Fibroblast of mammary gland (primary cell): ENCODE measurements around the gene SHROOM1.

Experiments used
- DNase-seq: peaks from one replicate; pipeline ENCODE4 v3.0.0-alpha.2; 2010; ENCODE audit warnings: low read depth
- H3K4me3 ChIP-seq: 2 replicates; pipeline ENCODE4 v1.5.1; 2011; ENCODE audit warnings: low read depth, mild to moderate bottlenecking, low read length, moderate library complexity; ENCODE audit not compliant: control insufficient read depth
- CTCF ChIP-seq: conservative IDR thresholded peaks from 2 replicates; pipeline ENCODE4 v1.5.1; 2011; ENCODE audit warnings: low read depth, low read length, inconsistent platforms; ENCODE audit not compliant: control insufficient read depth, insufficient read depth

SHROOM1 gene

GRCh38 chr5:132873119-132873929, 42.9 kb upstream of the SHROOM1 start, which contains the start of gene LEAP2:
LEAP2 (plus strand) TSS chr5:132873668; CDS start chr5:132873695, 27 bp downstream.
- H3K4me3 ChIP-seq = no peak within 1 kb of the TSS
- TF ChIP-seq CTCF = no peak
- no peak for DNase-seq

GRCh38 chr5:132872788-132873118, 42.3 kb upstream of the SHROOM1 start:
- H3K4me3 ChIP-seq = no peak overlapping the region
- DNase-seq = no peak
- no peak for TF ChIP-seq CTCF

- no peak for TF ChIP-seq CTCF
- no peak for DNase-seq
- H3K4me3 ChIP-seq = no peak overlapping the region
Measured at GRCh38 chr5:132871459-132872284, 41.2 kb upstream of the SHROOM1 start.

GRCh38 chr5:132870801-132871200, 40.4 kb upstream of the SHROOM1 start:
- DNase-seq = no peak
- H3K4me3 ChIP-seq = no peak overlapping the region
- no peak for TF ChIP-seq CTCF

- no peak for TF ChIP-seq CTCF
- DNase-seq = no peak
- H3K4me3 ChIP-seq = no peak overlapping the region
Measured at GRCh38 chr5:132868754-132869153, 38.3 kb upstream of the SHROOM1 start.

GRCh38 chr5:132867046-132867451, 36.6 kb upstream of the SHROOM1 start:
- H3K4me3 ChIP-seq = peak overlapping the region; percentile 91
- no peak for TF ChIP-seq CTCF
- no peak for DNase-seq
